Thyroid gland (tissue), 4 donors: ENCODE data around the gene REXO1.

Source experiments
- CTCF ChIP-seq, 6 experiments: fragments of 200-600 bp in 3 of 6; fragments of 450-650 bp in 3 of 6; sonication (generic) in 3 of 6; IDR thresholded peaks; one replicate each; pipeline ENCODE4 v1.5.1; 2016 to 2019; ENCODE audit warnings: antibody characterized with exemption in 6 of 6, mild to moderate bottlenecking in 2 of 6, inconsistent platforms in 1 of 6, moderate library complexity in 1 of 6
- POLR2A ChIP-seq, 2 donors: fragments of 450-650 bp; IDR thresholded peaks; one replicate each; pipeline ENCODE4 v1.6.1; 2017; ENCODE audit warnings: antibody characterized with exemption in 2 of 2, mild to moderate bottlenecking in 2 of 2, moderate library complexity in 1 of 2

DNA sequence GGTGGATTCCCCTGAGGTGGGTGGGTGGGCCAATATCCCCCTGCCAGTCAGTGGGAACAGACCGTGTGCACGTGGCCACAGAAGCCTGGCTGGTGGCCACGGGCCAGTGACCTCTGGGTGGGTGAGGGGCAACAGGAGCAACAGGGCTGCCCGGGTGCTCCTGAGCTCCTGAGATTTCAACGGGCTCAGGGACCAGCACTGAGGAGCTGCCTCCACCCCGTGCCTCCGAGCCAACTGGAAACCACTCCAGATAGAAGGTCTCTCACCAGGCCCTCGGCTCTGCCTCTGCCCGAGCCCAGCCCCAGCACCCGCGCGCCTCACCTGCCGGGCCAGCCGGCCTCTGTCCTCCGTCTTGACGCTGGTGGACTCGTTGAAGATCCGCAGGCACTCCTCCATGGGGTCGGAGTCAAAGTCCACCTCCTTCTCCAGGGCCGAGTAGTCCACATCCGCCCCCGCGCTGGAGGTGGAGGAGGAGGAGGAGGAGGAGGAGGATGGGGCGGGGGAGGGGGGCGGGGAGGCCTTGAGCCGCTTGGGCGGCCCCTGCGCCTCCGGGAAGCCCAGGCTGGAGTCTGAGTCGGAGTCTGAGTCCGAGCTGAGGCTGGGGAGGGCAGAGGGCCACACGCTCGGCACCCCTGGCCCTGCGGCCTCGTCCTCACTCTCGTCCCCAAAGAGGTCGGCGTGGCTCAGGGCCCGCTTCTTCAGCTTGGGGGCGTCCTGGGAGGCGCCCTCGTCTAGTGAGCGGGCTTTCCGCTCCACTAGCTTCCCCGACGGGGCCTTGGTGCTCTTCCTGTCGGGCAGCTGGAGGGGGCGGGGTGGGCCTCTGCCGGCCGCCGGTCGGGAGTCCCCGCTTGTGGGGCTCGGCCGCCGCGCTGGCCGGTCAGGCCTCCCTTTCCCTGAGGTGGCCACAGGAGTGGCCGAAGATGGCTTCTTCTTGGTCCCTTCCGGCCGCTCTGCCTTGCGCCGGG is 21.4 kb downstream of the REXO1 start:
- TF ChIP-seq CTCF (IDR thresholded peaks at IDR 0.05) (no peak), POLR2A (IDR thresholded peaks at IDR 0.05) (no peak)
